HL-60 (cell line): ENCODE data around the gene PIP5K1B.

Source experiments
- DNase-seq, 2 experiments: peaks; one replicate each; pipeline ENCODE4 v3.0.0-alpha.2; 2010 to 2020; ENCODE audit warnings: low read depth in 1 of 2, low spot score in 1 of 2
- H3K27ac ChIP-seq: fragments of 250-450 bp; sonication (Bioruptor Pico); replicated peaks from 2 replicates; pipeline ENCODE4 v1.5.1; 2020; ENCODE audit warnings: mild to moderate bottlenecking, moderate library complexity
- H3K27me3 ChIP-seq: fragments of 250-450 bp; sonication (Bioruptor Pico); 2 replicates; pipeline ENCODE4 v1.5.1; 2021; ENCODE audit warnings: mild to moderate bottlenecking, moderate library complexity; ENCODE audit not compliant: insufficient read depth, poor library complexity, severe bottlenecking
- H3K4me3 ChIP-seq: replicated peaks from 2 replicates; pipeline ENCODE4 v1.5.1; 2011; ENCODE audit warnings: mild to moderate bottlenecking, control low read depth, low read length; ENCODE audit not compliant: insufficient read depth
- GABPA ChIP-seq: IDR thresholded peaks from 2 replicates; pipeline ENCODE4 v1.6.1; 2012; ENCODE audit warnings: low read depth
- POLR2AphosphoS5 ChIP-seq: IDR thresholded peaks from 2 replicates; pipeline ENCODE4 v1.6.1; 2012; ENCODE audit warnings: low read depth
- SPI1 ChIP-seq: IDR thresholded peaks from 2 replicates; pipeline ENCODE4 v1.6.1; 2012; ENCODE audit warnings: low read depth, mild to moderate bottlenecking, borderline replicate concordance
- TF ChIP-seq, protein P1 (sequence below): IDR thresholded peaks from 2 replicates; pipeline ENCODE4 v1.6.1; 2012; ENCODE audit warnings: low read depth; ENCODE audit not compliant: insufficient replicate concordance
- TF ChIP-seq, protein P2 (sequence below): IDR thresholded peaks from one replicate; pipeline ENCODE4 v1.5.1; 2011; ENCODE audit warnings: low read length, control low read depth, inconsistent platforms; ENCODE audit not compliant: insufficient read depth

PIP5K1B gene

DNA sequence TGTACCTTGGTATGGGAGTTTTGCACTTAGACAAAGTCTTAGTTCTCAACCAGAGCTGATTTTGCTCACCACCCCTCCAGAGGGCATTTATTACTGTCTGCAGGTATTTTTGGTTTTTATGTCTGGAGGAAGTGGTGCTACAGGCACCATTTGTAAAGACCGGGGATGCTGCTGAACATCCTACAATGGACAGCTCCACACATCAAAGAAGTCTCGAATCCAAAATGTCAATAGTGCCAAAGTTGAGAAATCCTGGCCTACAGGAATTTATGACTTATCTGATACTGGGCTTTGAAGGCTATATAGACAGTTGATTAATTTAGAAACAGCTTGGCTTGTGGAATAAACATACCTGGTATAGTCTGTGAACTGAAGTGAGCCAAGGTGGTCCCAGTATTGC, 137.5 kb downstream of the PIP5K1B start:
- Histone ChIP-seq H3K27ac (no peak overlapping the region), H3K4me3 (no peak overlapping the region), H3K27me3 (no peaks in the 10 kb centered on the region)
- no peak for DNase-seq
- TF ChIP-seq, protein P1, sequence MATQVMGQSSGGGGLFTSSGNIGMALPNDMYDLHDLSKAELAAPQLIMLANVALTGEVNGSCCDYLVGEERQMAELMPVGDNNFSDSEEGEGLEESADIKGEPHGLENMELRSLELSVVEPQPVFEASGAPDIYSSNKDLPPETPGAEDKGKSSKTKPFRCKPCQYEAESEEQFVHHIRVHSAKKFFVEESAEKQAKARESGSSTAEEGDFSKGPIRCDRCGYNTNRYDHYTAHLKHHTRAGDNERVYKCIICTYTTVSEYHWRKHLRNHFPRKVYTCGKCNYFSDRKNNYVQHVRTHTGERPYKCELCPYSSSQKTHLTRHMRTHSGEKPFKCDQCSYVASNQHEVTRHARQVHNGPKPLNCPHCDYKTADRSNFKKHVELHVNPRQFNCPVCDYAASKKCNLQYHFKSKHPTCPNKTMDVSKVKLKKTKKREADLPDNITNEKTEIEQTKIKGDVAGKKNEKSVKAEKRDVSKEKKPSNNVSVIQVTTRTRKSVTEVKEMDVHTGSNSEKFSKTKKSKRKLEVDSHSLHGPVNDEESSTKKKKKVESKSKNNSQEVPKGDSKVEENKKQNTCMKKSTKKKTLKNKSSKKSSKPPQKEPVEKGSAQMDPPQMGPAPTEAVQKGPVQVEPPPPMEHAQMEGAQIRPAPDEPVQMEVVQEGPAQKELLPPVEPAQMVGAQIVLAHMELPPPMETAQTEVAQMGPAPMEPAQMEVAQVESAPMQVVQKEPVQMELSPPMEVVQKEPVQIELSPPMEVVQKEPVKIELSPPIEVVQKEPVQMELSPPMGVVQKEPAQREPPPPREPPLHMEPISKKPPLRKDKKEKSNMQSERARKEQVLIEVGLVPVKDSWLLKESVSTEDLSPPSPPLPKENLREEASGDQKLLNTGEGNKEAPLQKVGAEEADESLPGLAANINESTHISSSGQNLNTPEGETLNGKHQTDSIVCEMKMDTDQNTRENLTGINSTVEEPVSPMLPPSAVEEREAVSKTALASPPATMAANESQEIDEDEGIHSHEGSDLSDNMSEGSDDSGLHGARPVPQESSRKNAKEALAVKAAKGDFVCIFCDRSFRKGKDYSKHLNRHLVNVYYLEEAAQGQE, result peak; percentile 80
- no peak for TF ChIP-seq POLR2AphosphoS5

DNA sequence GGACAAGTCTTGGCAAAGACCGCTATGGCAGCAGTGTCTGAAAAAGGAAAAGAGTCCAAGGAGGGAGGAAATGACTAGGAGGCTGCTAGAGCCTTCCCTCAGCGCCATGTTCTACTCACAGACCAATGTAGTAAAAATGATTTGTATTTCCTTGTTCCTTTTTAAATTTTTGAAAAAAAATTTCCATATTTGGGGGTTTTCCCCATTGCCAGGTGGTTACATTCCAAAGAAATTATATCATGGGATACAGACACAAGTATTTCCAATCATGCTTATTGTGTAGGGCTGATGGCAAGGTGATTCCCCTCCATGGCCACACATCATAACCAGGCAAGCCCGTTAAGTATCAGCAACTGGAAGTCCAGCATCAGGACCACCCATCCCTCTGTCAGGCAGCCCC, 138.2 kb downstream of the PIP5K1B start:
- Histone ChIP-seq H3K27ac (peak overlapping the region; percentile 65; the same call in 1 of the 2 replicates), H3K27me3 (no peaks in the 10 kb centered on the region), H3K4me3 (no peak overlapping the region)
- DNase-seq, result no peak
- TF ChIP-seq, protein P1, result no peak
- TF ChIP-seq POLR2AphosphoS5 (no peak), GABPA (no peak), SPI1 (no peak)
- TF ChIP-seq, protein P2, sequence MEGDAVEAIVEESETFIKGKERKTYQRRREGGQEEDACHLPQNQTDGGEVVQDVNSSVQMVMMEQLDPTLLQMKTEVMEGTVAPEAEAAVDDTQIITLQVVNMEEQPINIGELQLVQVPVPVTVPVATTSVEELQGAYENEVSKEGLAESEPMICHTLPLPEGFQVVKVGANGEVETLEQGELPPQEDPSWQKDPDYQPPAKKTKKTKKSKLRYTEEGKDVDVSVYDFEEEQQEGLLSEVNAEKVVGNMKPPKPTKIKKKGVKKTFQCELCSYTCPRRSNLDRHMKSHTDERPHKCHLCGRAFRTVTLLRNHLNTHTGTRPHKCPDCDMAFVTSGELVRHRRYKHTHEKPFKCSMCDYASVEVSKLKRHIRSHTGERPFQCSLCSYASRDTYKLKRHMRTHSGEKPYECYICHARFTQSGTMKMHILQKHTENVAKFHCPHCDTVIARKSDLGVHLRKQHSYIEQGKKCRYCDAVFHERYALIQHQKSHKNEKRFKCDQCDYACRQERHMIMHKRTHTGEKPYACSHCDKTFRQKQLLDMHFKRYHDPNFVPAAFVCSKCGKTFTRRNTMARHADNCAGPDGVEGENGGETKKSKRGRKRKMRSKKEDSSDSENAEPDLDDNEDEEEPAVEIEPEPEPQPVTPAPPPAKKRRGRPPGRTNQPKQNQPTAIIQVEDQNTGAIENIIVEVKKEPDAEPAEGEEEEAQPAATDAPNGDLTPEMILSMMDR, result no peak

DNA sequence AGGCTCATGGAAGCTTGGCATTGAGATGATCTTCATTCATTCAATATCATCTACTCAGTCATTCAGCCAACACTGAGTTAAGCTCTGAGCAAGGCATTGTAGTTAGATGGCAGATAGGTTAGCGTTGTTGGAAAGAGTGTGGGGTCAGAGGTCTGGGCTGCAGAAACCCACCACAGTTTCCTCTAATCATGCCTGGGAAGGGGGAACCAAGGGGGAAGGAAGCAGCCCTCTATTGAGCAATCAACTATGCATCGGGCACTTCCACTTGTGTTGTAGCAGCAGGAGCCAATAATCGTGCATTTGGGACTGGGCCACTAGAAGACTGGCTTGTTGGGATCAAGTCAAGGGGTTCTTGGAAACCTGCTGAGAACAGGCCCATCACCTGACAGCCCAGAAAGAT, 139.1 kb downstream of the PIP5K1B start:
- TF ChIP-seq POLR2AphosphoS5 (0 out of 2 replicates have a peak, but pooled peaks have one; percentile 30), GABPA (no peak), SPI1 (0 out of 2 replicates have a peak, but pooled peaks have one; percentile 53)
- TF ChIP-seq, protein P2, result no peak
- TF ChIP-seq, protein P1, result no peak
- Histone ChIP-seq H3K27me3 (no peaks in the 10 kb centered on the region), H3K4me3 (no peak overlapping the region), H3K27ac (peak overlapping the region; percentile 65)
- DNase-seq, result peak; percentile 84 to 85
